Stimulated activated CD4-positive, alpha-beta T cell treated with anti-CD3 and anti-CD28 coated beads, TNF-alpha, amount 100 ng/mL, for 48 hours (primary cell): ENCODE data around the gene CBX6.

Source experiments
- DNase-seq, 3 donors: peaks; one replicate each; pipeline ENCODE4 v3.0.0-alpha.2; 2020; ENCODE audit warnings: low read depth in 3 of 3

CBX6 gene

GRCh38 chr22:38873469-38874411 lies 1.7 kb upstream of the CBX6 start:
- peak; percentile 56 to 76 (median 67) for DNase-seq

DNA sequence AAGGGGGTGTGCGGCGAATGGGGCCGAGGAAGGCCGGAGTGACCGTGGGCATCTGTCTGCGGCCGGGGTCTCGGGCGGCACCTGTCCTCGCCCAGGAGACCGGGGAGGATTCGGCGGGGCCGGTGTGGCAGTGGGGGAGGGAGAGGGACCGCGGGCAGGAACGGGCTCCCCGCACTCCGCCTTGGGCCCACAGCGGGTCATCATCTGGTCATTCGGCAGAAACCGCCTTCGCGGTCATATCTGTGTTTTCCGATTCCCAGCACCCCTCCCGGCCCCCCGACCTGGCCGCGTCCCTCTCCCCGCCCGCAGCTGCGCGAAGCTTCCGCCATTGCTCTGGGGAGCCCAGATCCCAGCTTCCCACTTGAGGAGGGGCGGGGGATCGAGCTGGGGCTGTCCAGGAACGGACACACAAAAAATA lies 824 bp upstream of the CBX6 start:
- no peak for DNase-seq

- peak in 1 of 3 donors; percentile 35 for DNase-seq
Measured at GRCh38 chr22:38871360-38872171, 450 bp downstream of the CBX6 start.

DNA sequence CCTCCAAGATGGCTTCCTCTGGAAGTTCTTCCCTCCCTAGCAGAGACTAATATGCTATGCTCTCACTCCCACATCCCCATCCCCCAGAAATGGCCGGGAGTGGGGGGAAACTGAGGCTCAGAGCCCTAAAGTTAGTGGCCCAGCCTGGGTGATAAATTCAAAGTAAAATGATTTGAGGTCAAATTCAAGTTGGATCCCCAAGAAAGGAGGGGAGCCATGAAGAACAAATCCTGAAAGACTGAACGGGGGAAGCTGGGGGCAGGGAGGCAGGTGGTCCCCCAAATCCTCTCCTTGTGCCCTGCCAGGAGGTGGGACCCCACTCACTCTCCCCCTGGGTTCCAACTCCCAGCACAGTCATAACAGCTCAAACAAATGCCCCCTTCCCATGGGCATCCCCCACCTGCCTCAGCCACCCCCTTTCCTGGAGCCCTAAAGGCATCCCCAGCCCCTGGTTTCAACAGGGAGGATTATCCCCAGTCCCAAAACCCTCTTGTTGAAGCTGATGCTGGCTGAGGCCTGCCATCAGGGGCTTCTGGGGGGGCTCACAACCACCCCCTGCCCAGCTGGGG lies 1.1 kb downstream of the CBX6 start:
- no peak for DNase-seq

DNA sequence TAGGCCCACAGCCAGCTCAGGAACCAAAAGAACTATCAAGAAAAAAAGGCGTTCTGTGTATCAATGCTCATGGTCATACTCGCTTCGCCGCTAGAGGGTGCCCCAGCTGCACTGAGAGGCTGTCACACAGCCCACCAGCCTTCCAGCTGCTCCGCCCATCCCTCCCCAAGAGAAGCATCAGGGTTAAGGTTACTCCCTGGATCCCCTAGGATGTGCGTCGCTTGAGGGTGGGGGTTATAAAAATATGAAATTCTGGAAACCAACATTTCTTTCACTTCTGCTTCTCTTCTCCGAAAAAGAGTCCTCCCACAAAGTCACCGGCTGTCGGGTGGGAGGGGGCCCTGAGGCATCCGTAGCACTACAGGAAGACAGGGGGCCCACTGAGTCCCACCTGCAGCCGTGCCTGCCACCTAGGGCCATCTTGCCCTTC lies 1.7 kb downstream of the CBX6 start:
- DNase-seq, result peak; percentile 74 to 92 (median 77)

DNA sequence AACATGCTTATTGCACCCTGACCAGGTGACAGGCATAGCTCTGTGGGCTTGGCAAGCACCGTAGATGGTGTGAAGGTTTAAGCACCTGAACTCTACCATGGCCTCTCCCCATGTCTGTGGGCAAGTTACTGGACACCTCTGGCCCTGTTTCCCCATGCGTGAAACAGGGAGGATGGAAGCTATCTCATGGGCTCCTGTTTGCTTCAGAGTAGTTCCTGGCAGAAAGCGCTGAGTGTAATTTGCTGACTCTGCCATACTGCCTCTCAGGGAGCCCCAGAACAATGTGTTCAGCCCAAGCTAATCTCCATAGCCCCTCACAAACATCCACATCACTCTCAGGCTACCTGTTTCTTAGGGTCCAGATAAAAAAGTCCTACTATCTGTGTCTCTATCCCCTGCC lies 2.4 kb downstream of the CBX6 start:
- DNase-seq, result no peak

- peak; percentile 65 to 86 (median 77) for DNase-seq
Measured at GRCh38 chr22:38868886-38869381, 3.1 kb downstream of the CBX6 start.

GRCh38 chr22:38868286-38868721 lies 3.7 kb downstream of the CBX6 start:
- DNase-seq, result no peak

DNA sequence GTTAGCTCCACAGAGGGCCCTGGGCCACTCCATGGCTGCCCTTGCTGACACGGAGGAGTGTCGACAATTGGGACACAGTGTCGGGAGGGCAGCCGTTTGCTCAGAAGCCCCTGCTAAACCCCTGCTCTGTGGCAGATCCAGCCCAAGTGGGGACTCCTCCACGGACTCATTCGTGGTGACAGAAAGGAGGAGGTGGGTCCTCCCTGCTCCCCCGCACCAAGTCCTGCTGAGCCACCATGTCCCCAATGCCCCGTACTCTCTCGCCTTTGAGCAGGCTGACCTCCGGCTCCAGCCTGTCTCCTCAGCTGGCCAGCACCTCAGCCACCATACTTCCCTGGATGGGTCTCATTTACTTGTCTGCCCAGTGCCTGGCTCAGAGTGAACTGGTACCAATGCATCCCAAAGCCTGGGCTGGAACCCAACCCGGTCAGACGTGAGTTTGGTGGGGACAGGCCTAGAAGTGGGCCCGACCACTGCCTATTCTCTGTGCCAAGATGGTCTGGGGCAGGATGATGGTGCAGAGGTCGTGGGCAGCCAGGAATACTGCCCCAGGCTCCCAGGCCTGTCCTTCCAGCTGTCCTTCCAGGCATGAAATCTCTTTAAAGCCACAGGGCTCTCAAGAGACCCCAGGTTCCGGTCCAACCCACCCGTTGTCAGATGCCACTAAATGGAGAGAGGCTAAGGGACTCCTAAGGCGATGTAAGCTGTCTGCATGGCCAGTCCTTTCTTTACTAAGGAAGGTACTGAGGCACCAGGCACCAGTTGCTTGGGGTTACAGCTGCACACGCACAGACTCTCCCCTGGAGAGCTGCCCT lies 4.3 kb downstream of the CBX6 start:
- no peak for DNase-seq

DNA sequence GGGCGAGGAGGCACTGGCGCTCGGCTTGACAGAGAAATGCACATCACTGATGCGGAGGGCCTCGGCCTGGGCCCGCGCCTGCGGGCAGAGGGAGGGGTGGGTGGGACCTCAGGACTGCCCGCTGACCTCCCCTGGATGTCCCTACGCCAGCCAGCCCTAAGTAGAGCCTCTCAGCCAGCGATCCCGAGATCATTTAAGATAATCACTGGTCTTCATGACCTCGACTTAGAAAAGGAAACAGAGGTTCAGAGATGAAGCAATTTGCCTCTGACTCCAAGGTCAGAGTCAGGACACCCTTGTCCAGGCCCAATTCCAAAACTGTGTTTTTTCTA lies 4.9 kb downstream of the CBX6 start:
- DNase-seq, result no peak

DNA sequence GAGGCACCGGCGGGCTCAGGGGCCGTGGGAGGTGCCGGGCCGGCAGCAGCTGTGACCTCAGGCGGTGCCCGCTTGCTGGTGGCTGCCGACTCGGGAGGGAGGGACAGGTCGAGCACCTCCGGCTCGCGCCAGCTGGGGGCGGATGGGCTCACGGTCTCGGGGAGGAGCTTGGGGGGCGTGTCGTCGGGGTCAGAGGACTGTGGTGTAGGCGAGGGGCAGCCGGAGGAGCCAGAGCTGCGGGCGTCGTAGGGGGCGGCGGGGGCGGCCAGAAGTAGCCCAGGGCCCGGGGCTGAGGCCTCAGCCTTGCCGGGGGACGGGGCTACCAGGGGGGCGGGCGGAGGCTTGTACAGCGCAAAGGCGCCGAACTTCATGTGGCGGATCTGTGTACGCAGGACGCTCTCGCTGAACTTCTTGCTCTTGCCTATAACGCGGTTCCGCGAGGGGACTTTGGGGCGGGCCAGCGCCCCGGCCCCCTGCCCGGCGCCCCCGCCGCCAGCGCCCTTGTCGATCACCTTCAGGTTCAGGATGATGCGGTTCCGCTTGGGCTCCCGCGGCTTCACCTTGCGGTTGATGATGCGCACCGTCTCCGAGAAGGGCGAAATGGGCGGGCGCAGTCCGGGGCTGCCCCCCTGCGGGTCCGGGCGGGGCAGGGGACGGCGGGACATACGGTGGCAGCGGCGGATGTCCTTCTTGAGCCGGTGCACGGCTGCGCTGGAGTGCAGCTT lies 5.5 kb downstream of the CBX6 start:
- DNase-seq, result no peak

- no peak for DNase-seq
Measured at GRCh38 chr22:38866024-38866398, 6.0 kb downstream of the CBX6 start.

GRCh38 chr22:38865201-38866023 lies 6.6 kb downstream of the CBX6 start:
- no peak for DNase-seq

DNA sequence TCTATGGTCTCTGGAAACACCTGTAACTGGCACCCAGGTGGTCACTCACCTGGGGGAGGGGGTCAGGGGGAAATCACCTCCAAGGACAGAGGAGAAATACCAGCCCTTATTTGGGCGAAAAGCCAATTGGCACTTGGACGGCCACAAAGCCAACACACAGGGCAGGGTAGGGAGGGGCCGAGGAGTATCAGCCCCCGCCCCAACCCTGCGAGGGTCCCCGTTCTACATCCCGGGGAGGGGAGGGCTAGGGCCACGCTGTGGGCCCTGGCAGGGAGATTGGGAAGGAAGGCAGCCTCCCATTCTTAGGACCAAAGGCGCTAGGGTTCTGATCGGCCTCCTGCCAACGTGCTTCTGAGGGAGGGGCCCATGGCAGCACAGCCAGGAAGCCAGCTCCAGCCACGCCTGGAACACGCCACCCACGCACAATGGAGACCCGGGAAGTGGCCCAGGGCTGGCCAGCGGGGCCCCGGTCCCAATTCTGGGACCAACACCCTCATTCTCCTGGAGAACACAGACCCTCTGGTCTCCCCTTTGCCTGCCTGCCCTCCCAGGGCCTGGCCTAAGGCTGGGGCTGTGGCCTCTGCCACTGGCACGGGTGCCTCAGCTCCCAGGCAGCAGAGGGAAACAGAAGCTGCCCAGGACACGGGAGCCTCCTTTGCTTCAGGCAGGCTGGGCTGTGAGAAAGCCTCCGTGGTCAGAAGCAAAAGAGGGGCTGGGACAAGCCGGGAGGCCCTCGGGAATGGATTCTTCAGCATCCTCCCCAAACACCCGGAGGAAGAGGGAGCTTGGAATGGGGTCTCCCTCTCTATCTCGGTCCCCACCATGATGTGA lies 7.4 kb downstream of the CBX6 start:
- no peak for DNase-seq

DNA sequence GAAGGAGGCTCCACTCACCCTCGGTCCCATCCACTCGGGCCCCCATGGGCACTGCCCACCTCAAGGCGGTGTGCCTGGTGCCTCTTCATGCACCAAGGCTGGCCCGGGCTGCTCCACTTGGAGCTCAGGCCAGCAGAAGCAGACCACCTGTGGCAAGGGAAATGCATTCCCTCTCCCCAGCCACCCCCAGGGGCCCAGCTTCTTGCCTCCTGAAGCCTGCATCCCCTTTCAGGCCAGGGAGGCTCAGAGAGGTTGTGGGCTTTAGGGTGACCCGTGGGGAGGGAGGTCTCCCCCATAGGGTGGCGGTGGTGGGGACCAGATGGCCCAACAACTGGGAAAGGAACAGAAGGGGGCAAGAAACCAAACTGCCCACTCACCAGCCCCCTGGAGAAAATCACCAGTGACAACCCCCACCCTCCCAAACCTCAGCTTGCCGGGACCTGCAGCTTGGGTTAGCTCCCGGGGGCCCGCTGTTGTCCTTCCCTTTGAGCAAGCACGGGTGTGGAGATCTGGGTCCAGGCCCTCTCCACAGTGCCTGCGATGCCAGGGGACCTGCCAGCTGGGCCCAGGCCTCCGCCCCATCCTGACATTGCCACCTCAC lies 8.4 kb downstream of the CBX6 start:
- DNase-seq, result no peak

GRCh38 chr22:38862375-38863329 lies 9.4 kb downstream of the CBX6 start:
- DNase-seq, result no peak

DNA sequence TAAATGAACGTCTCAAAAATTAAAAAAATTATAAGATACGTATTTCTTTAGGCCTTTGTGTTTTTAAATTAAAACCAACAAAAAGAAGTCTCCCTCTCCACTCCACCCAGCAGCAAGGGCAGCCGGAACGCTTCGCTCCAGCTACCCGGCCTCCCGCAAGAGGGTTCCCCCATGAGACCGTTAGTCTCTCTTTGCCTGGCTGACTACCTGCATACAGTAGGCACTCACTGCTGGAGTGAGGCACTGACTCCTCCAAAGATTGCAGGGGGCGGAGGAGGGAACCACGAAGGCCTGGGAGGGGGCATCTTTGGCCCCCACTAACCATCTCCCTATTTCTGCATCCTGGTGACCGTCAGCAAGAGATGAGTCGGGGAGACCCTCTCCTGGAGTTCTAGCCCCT lies 10.1 kb downstream of the CBX6 start:
- DNase-seq, result no peak
